ENCODE results near the gene STXBP1.
A peak's percentile ranks its signal among the peaks of the same experiment; 100 is the strongest.

Gene STXBP1

DNA sequence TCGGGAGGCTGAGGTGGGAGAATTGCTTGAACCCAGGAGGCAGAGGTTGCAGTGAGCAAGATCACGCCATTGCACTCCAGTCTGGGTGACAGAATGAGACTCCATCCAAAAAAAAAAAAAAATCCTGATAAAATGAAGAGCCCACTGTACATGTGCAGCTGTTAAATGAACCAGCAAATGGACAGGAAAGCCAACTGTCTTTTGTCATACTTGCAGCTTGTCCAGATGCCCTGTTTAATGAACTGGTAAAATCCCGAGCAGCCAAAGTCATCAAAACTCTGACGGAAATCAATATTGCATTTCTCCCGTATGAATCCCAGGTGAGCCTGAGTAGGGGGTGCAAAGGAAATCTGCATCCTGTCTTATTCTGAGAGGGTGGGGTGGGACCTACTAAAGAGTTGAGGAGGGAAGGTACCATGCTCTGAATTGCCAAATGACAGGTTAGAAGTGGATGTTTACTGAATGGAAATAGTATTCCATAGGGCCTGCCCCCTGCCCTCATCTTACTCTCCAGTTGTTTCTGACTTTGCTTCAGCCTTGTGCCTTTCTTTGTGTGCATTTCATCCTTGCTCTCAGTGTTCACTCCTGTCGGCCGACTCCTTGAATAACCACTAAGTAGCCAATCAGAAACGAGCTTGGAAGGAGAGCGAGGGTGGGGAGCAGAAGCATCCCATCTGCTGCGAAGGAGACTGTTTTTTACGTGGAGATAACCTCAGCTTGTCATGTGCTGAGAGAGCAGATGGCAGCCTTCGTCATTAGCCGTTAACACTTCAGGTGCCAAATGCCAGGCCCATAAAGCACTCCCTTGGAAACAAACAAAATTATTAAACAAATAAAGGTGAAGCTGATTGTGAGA lies 49.0 kb downstream of the STXBP1 start:
- peak; percentile 96 for DNase-seq

DNA sequence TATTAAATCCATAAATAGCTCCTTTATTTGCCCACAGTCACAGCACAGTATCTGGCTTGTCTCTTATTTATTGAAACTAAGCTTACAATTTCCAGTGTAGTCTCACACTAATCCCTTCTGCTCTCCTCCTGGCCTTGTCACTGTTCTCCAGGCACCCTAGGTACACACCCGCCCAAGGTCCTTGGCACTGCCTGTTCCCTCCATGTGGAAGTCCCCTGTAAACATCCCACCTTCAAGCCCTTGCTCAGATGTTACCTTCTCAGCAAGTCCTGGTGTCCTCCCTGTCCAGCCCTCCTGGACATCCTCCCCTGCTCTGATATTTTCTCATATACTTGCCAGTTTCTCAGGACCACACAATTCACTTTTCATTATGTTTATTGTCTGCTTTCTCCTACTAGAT lies 50.5 kb downstream of the STXBP1 start:
- DNase-seq, result no peak

DNA sequence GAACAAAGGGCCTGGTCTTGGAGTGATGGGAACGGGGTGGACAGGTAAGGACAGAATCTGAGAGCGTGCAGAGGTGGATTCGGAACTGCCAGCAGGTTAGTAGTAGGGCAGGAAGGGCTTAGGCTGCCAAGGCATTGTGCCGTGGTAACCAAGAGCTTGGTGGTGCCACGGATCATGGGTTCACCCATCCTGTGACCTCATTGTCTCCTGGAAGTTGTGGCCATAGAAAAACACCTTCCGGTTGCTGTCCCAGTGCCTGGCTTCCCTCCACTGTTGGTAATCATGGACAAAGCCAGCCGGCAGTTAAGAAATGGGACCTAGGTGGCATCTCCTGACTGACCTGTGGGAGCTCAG lies 52.2 kb downstream of the STXBP1 start:
- no peak for DNase-seq

DNA sequence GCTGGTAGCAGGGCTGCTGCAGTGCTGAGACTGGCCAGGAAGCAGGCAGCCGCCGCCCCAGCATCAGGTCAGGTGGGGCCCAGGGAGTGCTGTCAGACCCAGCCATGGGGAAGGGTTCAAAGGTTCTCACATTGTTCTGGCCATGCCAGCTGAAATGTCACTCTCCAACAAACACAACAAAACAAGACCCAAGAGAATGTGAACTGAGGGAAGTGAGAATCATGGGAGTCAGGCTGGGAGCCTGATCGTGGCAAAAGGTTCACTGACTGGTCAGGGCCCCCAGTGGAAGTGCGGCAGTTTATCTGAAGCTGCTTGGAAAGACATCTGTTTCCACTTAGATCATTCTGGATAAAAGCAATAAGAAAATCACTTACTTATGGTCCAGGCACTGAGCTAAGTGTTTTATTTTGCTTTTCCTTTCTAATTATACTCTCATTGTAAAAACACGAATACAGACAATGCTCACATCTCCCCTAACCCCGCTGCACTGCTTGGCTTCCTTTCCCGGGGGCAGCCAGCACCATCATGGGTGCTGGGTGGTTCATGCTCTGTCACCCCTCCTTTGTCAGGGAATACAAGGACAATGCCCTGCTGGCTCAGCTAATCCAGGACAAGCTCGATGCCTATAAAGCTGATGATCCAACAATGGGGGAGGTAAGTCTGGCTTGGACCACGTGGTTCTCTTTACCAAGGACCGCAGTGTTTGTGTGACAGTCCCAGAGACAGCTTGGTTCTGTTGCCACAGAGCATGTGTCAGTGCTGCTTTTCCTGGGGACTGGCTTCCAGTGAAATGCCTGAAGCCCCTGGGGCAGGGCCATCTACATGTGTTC lies 52.8 kb downstream of the STXBP1 start:
- DNase-seq, result no peak

DNA sequence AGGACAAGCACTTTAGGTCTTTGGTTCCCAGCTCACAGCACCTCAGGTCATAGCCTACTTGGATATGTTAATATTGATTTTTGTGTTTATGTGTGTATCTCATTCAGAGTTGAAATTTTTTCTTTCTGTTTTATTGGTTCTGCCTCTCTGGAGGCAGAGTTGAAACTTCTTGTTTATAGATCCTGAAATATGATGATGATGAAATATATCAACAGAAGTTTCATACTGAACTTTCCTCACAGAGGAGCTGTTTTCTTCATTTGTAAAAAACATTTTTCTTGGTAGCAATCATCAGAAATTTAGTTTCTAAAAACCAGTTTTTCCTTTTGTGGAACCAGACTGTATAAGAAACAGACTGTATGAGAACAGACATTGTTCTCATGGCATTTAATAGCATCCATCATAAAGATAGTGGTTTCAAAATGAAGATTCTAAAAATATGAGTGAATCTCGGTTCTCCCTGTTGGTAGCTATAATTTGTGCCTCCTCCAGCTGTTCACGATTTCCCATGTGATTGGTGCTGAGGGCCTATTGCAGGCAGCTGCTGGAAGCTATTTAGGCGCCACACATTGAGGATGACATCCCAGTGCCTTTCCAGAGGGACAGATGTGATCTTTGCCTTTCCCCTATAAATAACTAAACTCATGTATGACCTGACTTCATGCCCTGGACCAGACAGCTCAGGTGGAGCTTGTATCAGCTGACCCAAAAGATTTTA lies 55.2 kb downstream of the STXBP1 start:
- no peak for DNase-seq

DNA sequence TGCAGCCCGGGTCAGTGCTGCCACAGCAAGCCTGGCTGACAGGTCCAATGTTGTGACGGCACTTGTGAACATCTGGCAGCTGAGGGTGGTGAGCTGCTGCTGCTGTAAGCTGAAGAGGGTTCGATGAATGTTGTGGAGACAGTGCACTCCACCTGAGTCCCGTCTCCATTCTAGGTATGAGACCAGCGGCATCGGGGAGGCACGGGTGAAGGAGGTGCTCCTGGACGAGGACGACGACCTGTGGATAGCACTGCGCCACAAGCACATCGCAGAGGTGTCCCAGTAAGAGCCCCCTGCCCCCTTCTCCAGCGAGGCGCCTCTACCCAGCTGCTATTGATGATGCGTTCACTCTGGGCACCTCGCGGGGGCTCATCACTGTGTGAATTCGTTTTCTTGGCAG lies 55.8 kb downstream of the STXBP1 start:
- no peak for DNase-seq

DNA sequence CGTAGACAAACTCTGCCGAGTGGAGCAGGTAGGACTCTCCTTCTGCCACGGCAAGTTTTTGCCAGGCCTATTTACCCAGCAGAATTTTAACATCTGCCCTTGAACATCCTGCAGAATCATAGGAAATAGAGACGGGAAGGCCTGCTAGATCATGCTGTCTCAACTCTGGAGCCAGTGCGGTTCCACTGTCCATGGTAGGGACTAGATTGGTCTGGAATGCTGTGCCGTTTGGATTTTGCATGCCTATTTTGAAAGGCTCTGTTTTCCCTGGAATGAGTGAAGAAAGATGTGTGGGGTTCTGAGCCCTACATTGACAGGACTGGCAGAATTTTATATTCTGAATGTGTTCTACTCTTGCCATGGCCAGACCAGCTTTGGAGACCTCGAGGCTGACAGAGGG lies 61.2 kb downstream of the STXBP1 start:
- DNase-seq, result no peak

DNA sequence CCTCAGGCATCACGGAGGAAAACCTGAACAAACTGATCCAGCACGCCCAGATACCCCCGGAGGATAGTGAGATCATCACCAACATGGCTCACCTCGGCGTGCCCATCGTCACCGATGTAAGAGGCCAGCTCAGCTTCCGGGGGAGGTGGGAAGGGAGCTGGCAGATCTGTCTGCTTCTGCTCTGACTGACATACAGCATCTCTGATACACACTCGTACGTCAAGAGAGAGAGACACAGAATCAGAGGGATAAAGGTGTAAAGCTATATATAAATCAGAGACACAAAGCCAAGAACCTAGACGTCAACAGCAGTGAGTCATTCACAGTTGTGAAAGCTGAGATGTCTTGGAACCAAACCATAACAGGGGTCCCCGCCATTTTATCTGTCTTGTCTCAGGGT lies 64.6 kb downstream of the STXBP1 start:
- DNase-seq, result no peak

DNA sequence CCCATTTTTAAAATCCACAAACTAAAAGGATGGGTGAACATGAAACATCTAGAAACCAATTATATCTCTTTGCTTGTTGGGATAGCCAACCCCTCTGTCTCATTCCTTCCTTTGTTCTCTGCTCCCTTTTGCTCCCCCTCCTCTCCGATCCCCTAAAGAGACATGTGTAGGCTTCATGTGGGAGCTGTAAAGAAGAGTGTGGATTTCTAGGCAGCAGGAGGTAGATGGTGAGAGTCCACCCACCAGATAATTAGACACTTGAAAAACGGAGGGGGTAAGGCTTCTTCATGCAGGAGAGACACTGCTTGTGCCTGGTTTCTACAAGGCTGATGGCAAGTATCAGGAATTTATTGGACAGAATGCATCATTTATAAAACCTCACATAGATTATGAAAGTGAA lies 67.4 kb downstream of the STXBP1 start:
- DNase-seq, result no peak

DNA sequence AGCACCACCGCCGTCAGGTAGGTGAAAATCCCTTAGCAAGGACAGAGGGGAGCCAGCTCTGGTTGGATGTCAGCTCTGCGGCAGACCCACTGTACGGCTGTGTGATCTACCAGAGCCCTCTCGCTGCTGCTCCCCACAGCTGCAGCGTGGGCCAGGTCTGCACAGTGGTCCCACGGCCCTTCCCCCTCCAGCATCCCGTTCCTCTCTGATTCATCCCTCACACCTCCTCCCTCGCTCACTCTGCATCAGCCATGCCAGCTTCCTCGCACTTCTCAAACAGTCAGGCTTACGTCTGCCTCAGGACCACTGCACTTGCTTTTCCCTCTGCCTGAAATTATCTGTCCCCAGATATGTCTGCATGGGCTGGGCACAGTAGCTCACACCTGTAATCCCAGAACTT lies 68.1 kb downstream of the STXBP1 start:
- no peak for DNase-seq

DNA sequence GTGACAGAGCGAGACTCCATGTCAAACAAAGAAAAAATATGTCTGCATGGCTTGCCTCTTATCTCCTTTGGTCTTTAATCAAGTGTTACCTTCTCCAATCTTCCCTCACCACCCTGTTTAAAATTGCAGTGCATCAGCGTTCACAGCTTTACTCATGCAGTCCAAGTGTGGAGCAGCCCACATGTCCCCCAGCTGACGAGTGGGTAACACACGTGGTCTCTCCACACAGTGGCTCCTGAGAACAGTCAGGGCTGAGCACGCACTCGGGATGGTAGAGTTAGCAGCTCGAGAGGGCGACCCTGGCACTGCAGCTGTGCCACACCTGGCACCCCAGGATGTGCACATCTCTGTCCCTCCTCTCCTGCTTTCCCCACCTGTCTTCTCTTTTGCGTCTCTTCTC lies 68.8 kb downstream of the STXBP1 start:
- no peak for DNase-seq

DNA sequence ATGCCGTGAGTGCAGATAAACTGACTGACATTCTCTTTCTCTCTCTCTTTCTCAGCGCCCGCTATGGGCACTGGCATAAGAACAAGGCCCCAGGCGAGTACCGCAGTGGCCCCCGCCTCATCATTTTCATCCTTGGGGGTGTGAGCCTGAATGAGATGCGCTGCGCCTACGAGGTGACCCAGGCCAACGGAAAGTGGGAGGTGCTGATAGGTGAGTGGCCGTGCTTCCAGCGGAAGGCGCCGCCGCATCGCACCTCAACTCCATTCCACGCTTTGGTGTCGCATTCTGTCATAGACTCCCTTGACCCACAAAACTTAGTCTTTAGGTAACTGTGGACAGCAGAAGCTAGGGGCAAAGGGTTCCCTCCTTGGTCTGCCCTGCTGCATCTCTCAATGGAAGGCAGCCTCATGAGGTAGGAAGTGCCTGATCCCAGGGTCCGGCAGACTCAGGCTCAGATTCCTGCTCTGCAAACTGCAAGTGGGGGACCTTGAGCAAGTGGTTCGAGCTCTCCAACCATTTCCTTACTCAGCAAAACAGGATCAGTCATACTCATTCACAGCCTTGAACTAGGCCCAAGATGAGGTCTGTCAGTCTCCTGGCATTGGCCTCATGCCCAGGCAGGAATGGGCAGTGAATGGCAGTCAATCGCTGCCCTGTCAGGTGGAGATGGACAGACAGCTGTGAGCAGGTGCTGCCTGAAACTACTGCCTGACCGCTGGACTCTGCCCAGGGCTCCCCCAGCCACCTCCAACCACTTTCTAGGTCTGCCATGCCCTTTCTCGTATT lies 70.5 kb downstream of the STXBP1 start:
- no peak for DNase-seq

DNA sequence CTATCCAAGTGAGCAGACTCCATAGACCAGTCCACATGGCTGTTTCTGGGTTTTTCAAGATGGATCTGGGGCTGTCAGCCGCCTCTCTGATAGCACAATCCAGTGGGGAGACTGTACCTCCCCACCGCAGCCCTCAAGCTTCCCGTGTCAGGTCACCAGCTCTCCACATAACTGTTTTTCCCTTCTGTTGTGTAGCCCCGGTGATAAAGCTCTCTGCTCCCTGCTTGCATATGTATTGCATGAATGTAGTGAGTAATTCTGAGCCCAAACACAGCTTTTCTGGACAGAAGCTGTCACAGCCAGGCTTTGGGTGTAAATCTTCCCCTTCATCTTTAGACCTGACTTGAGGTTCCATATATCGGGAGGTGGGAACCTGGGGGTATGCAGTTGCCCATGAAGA lies 71.6 kb downstream of the STXBP1 start:
- DNase-seq, result no peak

DNA sequence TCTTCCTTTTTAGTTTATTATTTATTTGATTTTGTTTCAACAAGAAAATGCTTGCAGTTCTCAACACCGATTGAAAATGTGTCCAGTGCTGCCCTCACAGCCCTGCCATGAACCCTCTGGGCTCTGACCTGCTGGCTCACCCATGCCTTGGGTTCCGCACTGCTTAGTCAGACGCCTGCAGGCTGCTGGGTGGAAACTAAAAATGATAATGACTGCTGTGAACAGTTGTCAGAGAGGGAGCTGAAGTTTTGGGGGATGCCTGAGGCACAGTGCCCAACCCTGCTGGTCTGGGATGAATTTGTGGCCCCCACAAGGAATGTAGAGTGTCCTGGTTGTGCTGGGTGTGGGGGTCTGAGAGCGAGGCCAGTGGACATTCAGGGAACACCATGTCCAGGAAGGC lies 72.5 kb downstream of the STXBP1 start:
- no peak for DNase-seq

DNA sequence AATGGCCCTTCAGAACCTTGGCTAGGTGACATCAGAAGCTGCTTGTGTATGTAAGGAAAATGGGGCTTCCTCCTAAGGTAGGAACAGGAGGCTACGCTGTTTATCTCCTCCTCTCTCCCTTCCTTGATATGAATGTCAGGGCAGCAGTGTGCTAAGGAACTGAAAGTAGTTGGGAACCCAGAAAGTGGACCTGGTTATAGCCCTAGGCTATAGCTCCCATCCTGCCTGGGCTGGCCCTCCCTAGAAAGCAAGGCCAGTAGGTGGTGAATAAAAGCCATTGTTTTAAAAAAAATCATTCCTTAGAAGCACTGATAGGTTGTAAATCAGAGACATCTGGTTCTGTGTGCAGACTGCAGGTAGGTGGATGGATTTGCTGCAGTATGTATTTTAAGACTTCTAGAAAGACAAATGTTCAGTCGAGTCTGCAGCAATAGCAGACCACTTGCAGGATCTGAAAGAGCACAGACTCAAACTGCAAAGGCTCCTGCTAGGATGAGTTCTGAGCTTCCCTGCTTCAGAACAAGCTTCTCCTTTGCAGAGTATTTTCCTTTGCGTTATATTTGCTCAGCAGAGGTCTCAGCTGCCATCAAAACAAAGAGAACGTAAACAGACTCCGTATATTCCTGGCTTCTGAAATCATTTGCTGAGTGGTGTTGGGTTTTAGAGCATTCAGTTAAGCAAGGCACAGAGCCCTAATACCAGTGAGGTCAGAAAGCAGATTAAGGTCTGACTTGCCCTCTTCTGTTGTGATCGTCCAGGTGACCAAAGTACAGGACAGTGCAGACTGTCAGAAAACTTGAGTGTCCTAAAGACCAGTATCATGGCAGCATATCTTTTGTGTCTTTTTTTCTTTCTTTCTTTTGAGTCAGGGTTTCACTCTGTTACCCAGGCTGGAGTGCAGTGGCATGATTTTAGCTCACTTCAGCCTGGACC lies 74.7 kb downstream of the STXBP1 start:
- peak; percentile 6 for DNase-seq

DNA sequence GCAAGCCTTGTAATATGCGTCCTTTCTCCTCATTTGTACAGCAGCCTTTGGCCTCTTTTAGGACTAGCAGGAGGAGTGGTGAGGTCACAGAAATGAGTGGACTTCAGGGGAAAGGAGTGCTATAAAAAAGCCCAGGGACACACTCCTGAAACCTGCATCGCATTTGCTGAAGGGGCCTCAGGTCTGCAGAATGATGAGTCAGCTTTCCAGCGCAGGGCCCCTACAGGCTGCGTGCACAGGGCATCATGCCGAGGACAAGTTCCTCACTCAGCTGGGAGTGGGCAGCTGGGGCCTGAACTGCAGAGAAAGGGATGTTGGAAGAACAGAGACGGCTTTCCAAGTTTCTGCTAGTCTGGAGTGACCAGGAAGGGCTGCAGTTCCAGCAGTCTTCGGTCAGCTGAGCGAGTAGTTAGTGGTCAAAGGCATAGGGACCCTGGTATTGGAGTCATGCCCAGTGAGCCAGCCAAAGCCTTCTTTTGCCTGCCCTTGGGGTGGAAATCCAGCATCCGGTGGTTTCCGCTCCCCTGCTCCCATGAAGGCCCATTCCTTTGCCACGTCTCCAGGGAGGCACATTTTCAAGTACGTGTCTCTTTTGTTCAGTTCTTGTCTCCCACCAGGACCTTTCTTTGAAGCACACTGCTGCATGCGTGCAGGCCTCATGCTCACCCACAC lies 77.4 kb downstream of the STXBP1 start:
- no peak for DNase-seq

DNA sequence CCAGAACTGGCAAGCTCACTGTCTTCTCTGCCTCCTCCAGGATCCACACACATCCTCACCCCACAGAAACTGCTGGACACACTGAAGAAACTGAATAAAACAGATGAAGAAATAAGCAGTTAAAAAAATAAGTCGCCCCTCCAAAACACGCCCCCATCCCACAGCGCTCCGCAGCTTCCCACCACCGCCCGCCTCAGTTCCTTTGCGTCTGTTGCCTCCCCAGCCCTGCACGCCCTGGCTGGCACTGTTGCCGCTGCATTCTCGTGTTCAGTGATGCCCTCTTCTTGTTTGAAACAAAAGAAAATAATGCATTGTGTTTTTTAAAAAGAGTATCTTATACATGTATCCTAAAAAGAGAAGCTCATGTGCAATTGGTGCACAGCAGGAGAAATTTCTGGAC lies 78.7 kb downstream of the STXBP1 start:
- no peak for DNase-seq

DNA sequence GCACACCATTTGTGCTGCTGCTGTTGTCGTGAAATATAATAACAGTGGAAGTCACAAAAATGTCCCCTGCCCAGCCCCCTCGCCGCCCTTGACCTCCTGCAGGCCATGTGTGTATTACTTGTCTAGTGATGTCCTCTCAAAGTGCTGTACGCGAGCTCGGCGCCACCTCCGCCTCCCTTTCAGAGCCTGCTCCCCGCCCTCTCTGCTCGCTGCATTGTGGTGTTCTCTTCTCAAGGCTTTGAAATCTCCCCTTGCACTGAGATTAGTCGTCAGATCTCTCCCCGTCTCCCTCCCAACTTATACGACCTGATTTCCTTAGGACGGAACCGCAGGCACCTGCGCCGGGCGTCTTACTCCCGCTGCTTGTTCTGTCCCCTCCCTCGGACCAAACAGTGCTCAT lies 80.0 kb downstream of the STXBP1 start:
- no peak for DNase-seq

DNA sequence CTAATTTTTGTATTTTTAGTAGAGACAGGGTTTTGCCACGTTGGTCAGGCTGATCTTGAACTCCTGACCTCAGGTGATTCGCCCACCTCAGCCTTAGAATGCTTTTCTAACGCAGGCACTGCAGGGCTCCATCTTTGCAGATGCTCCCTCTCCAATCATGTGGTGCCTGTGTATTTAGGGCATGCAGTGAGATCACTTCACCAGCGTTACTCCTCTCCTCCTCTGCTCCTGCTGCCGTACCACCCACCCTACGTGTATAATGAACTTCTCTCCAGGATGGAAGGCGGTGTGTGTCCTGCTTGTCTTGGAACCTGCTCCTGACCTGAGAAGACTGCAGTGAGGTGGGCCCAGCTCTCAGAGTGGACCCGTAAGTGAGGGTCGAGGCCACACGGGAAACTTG lies 81.1 kb downstream of the STXBP1 start:
- no peak for DNase-seq

DNA sequence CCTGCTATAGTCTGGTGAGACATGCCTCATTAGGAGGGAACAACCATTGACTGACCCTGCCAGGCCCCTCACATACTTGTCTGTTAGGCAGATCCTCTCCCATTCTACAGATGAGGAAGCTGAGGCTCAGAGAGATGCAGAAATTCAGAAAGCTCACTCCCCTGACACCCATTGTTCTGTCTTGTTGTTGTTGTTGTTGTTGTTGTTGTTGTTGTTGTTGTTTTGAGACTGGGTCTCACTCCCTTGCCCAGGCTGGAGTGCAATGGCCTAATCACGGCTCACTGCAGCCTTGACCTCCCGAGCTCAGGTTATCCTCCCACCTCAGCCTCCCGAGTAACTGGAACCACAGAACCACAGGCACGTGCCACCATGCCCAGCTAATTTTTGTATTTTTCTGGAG lies 81.6 kb downstream of the STXBP1 start:
- no peak for DNase-seq
